Mesendoderm (in vitro differentiated cells): ENCODE results near the gene IFI6.

Source experiments
- DNase-seq: peaks from one replicate; pipeline ENCODE4 v3.0.0; 2013
- H2AK5ac ChIP-seq: 2 replicates; pipeline ENCODE4 v1.6.1; 2013; ENCODE audit warnings: low read length, inconsistent platforms
- H2BK120ac ChIP-seq: 2 replicates; pipeline ENCODE4 v1.6.1; 2013; ENCODE audit warnings: low read depth, mild to moderate bottlenecking, low read length, moderate library complexity, mixed read lengths
- H2BK15ac ChIP-seq: replicated peaks from 2 replicates; pipeline ENCODE4 v1.6.1; 2013; ENCODE audit warnings: low read depth, mild to moderate bottlenecking, moderate library complexity
- H2BK5ac ChIP-seq: 2 replicates; pipeline ENCODE4 v1.6.1; 2013; ENCODE audit warnings: low read length, inconsistent platforms
- H3K18ac ChIP-seq: 2 replicates; pipeline ENCODE4 v1.6.1; 2013; ENCODE audit warnings: mild to moderate bottlenecking, low read length, mixed read lengths
- H3K23ac ChIP-seq: one replicate; pipeline ENCODE4 v1.6.1; 2013; ENCODE audit warnings: low read length
- H3K27ac ChIP-seq: 2 replicates; pipeline ENCODE4 v1.5.1; 2013; ENCODE audit warnings: low read depth, mild to moderate bottlenecking, inconsistent platforms, low read length, moderate library complexity
- H3K27me3 ChIP-seq: 2 replicates; pipeline ENCODE4 v1.6.1; 2013; ENCODE audit warnings: low read length, control low read depth, mild to moderate bottlenecking, inconsistent platforms; ENCODE audit not compliant: insufficient read depth, poor library complexity
- H3K36me3 ChIP-seq: 2 replicates; pipeline ENCODE4 v1.6.1; 2013; ENCODE audit warnings: low read length, inconsistent platforms; ENCODE audit not compliant: control insufficient read depth, insufficient read depth
- H3K4ac ChIP-seq: one replicate; pipeline ENCODE4 v1.6.1; 2013; ENCODE audit warnings: low read depth, mild to moderate bottlenecking, low read length, moderate library complexity
- H3K4me1 ChIP-seq: 2 replicates; pipeline ENCODE4 v1.6.1; 2013; ENCODE audit warnings: low read depth, low read length, inconsistent platforms; ENCODE audit not compliant: control insufficient read depth
- H3K4me2 ChIP-seq: 2 replicates; pipeline ENCODE4 v1.6.1; 2013; ENCODE audit warnings: low read length
- H3K4me3 ChIP-seq: 2 replicates; pipeline ENCODE4 v1.5.1; 2013; ENCODE audit warnings: mild to moderate bottlenecking, low read length
- H3K56ac ChIP-seq: one replicate; pipeline ENCODE4 v1.6.1; 2013; ENCODE audit warnings: low read length
- H3K79me1 ChIP-seq: 2 replicates; pipeline ENCODE4 v1.6.1; 2013; ENCODE audit warnings: low read length, inconsistent platforms
- H3K79me2 ChIP-seq: 2 replicates; pipeline ENCODE4 v1.6.1; 2013; ENCODE audit warnings: mild to moderate bottlenecking, low read length; ENCODE audit not compliant: control insufficient read depth, insufficient read depth
- H3K9ac ChIP-seq: 2 replicates; pipeline ENCODE4 v1.6.1; 2013; ENCODE audit warnings: low read length, inconsistent platforms
- H4K5ac ChIP-seq: one replicate; pipeline ENCODE4 v1.6.1; 2013; ENCODE audit warnings: low read length
- H4K8ac ChIP-seq: one replicate; pipeline ENCODE4 v1.6.1; 2013; ENCODE audit warnings: low read depth, mild to moderate bottlenecking, control low read depth, low read length, moderate library complexity
- WGBS: extraction: QIAGEN DNeasy Blood & Tissue Kit; methylation state at CpG from one replicate; pipeline ENCODE4 v1.1.7; 2013; ENCODE audit warnings: low lambda C conversion rate, missing lambda C conversion rate; ENCODE audit not compliant: insufficient coverage; ENCODE audit errors: extremely low coverage; 5-methylcytosine and 5-hydroxymethylcytosine counted together

The IFI6 gene

DNA sequence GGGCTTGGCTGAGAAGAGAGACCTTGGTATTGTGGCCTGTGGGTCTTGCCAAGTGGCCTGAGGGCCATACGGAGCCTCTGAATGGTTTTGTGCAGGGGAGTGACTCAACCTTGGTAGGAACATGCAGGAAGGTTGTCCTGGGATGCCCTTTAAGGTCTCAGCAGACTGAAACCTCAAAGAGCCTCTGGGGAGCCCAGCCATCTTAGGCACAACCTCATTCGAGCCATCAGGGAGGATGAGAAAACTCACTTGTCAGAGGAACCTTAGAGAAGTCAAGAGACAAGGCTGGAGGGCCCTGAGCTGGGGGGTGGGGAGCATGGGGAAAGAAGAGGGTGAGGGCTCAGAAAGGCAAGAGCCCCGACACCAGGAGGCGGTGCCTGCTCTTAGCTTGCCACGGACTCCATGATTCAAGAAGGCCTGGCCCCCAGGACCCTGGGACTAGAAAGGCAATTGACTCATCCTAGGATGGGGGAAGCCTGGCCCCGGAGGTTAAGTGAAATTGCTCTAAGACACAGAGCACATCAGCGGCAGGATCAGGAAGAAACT lies 13.0 kb downstream of the IFI6 start:
- Histone ChIP-seq H3K27me3 (no peaks in the 10 kb centered on the region), H3K79me2 (no peaks in the 10 kb centered on the region), H2BK5ac (no peak overlapping the region), H4K8ac (no peak overlapping the region), H3K4ac (no peak overlapping the region), H3K4me3 (no peak overlapping the region), H3K36me3 (no peaks in the 10 kb centered on the region), H3K4me2 (peak overlapping the region; percentile 64), H3K23ac (no peak overlapping the region), H3K4me1 (peaks cover 13% of the 10 kb centered on the region), H3K27ac (no peak overlapping the region), H4K5ac (no peak overlapping the region), H3K56ac (peak overlapping the region; percentile 79), H3K79me1 (no peaks in the 10 kb centered on the region), H3K9ac (no peak overlapping the region), H3K18ac (no peak overlapping the region), H2AK5ac (no peak overlapping the region), H2BK15ac (no peak overlapping the region), H2BK120ac (no peak overlapping the region)
- WGBS, result no CpG with 5 or more reads among the region's 7 CpGs
- peak; percentile 63 for DNase-seq

DNA sequence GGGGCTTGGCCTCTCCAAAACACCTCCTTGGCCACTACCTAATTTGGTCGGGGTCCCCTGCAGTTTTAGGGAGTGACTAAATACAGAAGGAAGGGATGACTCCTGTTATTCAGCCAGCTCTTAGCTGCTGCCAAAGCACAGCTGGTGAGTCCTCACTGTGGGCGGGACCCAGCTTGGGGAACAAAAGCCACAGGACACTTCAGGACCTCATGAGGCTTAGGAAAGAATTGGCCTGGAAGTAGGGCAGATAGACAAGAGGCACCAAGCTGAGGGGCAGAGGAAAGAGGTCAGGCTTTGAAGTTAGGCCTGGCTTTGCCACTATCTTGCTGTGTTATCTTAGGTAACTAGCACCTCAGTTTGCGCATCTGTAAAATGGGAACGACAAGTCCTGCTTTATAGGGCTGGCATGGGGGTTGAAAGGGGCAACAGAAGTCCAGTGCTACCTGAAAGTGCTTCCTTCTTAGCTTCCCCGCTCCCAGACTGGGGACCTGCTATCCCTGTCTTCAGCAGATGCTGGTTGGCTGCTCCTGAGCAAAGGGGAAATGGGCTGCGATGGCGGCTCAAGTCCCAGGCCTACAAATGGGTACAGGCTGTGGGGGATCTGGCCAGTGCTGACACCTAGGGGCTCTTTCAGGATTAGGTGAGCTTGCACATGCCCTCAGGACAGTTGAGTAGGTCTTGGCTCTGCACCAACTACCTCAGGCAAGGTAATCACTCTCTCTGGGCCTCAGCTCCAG lies 15.7 kb downstream of the IFI6 start:
- Histone ChIP-seq H3K27me3 (no peaks in the 10 kb centered on the region), H3K4me2 (no peak overlapping the region), H3K23ac (no peak overlapping the region), H3K4ac (no peak overlapping the region), H2BK15ac (no peak overlapping the region), H3K4me1 (peaks cover 7% of the 10 kb centered on the region), H2AK5ac (no peak overlapping the region), H3K4me3 (no peak overlapping the region), H3K36me3 (no peaks in the 10 kb centered on the region), H4K5ac (no peak overlapping the region), H2BK120ac (no peak overlapping the region), H3K56ac (no peak overlapping the region), H3K79me1 (no peaks in the 10 kb centered on the region), H3K27ac (no peak overlapping the region), H3K79me2 (no peaks in the 10 kb centered on the region), H3K9ac (no peak overlapping the region), H3K18ac (no peak overlapping the region), H2BK5ac (no peak overlapping the region), H4K8ac (no peak overlapping the region)
- peak; percentile 94 for DNase-seq
- no CpG with 5 or more reads among the region's 7 CpGs for WGBS

DNA sequence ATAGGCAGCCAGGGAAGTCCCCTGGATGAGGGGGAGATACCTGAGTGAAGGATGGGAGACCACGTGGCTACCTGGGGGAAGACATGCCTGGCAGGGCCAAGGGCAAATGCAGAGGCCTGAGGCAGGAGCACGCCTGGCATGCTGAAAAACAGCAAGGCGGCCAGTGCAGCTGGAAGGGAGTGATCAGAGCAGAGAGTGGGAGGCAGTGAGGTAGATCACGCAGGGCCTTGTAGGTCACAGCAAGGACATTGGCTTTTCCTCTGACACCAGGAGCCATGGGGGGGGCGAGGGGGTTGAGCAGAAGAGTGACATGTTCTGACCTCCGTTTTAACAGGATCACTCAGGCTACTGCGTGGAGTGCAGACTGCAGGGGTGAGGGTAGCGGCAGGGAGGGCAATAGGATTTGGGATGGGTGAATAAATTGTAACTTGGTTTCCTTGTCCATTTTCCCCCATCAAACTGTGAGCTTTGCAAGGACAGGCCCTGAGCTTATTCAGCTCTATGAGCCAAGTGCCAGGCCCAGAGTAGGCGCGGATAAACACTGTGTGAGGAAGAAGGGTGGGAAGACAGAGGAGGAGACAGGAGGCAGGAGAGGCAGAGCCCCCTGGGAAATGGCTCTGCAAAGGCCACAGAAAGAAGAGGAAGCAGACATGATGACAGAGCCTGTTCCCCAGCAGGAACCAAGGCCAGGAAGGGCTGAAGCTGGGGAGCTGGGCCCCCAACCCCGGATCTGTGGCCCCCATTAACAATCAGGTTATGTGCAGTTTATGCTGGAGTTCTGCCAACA lies 16.6 kb downstream of the IFI6 start:
- no CpG with 5 or more reads among the region's 11 CpGs for WGBS
- H4K8ac ChIP-seq, result no peak overlapping the region
- peak overlapping the region; percentile 84 for H3K23ac ChIP-seq
- H3K18ac ChIP-seq, result peak overlapping the region; percentile 15
- H4K5ac ChIP-seq, result peak overlapping the region; percentile 33
- H3K36me3 ChIP-seq, result no peaks in the 10 kb centered on the region
- peaks cover 10% of the 10 kb centered on the region for H3K4me1 ChIP-seq
- H2BK15ac ChIP-seq, result peak overlapping the region; percentile 25
- no peak overlapping the region for H3K4me3 ChIP-seq
- peak overlapping the region; percentile 24 for H3K27ac ChIP-seq
- peak overlapping the region; percentile 33 for H3K9ac ChIP-seq
- no peak overlapping the region for H2BK120ac ChIP-seq
- no peaks in the 10 kb centered on the region for H3K27me3 ChIP-seq
- H2BK5ac ChIP-seq, result peak overlapping the region; percentile 69
- no peaks in the 10 kb centered on the region for H3K79me1 ChIP-seq
- peak overlapping the region; percentile 45 for H3K56ac ChIP-seq
- H3K4me2 ChIP-seq, result no peak overlapping the region
- H2AK5ac ChIP-seq, result no peak overlapping the region
- no peaks in the 10 kb centered on the region for H3K79me2 ChIP-seq
- DNase-seq, result peak; percentile 23
- H3K4ac ChIP-seq, result no peak overlapping the region

DNA sequence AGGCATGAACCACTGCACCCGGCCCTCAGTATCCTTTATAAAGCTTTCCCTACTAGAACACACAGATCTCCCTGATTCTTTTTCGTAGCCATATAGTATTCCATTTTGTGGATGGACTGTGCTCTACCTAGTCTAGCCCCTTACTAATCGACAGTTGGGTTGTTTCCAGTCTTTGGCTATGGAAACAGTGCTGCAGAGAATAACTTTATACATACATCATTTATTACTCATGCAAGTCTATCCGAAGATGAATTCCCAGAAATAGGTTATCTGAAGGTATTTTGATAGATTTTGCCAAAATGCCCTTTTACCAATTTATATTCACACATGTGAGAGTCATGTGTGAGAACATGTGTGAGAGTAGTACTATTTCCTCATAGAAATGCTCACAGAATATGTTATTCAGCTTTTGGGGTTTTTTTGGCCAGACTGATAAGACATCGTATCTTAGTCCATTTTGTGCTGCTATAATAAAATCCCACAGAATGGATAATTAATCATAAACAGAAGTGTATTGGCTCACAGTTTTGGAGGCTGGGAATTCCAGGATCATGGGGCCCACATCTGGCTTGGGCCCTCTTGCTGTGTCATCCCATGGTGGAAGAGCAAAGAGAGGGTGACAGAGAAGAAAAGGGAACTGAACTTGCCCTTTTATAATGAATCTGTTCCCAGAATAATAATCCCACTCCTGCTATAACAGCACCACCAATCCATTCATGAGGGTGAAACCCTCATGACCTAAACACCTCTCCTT lies 19.7 kb downstream of the IFI6 start:
- Histone ChIP-seq H3K79me1 (no peaks in the 10 kb centered on the region), H3K4me1 (peaks cover 8% of the 10 kb centered on the region), H3K27me3 (no peaks in the 10 kb centered on the region), H2AK5ac (no peak overlapping the region), H3K56ac (no peak overlapping the region), H3K4ac (no peak overlapping the region), H2BK15ac (no peak overlapping the region), H3K4me2 (no peak overlapping the region), H3K27ac (no peak overlapping the region), H3K9ac (no peak overlapping the region), H2BK120ac (no peak overlapping the region), H3K36me3 (no peaks in the 10 kb centered on the region), H3K79me2 (no peaks in the 10 kb centered on the region), H2BK5ac (no peak overlapping the region), H3K23ac (no peak overlapping the region), H3K4me3 (no peak overlapping the region), H4K5ac (no peak overlapping the region), H3K18ac (no peak overlapping the region), H4K8ac (no peak overlapping the region)
- DNase-seq, result no peak
- WGBS, result no CpG with 5 or more reads among the region's 5 CpGs

DNA sequence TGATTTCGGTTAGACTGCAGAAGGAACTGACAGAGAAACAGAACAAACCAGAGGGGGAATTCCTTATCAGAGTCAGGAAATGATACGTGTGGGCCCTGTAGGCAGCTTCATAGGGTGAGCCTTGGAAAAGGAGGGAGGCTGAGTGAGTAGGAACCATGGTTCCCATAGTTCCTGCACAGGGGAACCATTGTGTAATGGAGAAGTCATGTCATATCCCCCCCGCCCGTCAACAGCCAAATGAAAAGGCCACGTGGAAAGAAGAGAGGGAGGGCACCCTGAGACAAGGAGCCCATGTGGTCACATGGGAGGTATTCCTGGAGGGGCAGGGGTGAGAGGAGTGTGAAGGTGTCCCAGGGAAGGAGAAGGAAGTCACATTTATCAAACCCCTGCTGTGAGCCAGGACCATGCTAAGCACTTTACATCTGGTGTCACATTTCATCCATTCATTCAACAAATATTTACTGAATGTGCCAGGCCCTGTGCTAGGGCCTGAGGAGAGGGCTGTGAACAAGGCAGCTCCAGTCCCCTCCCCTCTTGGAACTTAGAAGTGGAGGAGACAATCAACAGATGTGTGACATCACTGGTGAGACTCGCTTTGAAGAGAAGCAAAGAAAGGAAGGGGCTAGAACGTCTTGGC lies 21.3 kb downstream of the IFI6 start:
- Histone ChIP-seq H3K27me3 (no peaks in the 10 kb centered on the region), H2BK5ac (no peak overlapping the region), H3K27ac (no peak overlapping the region), H3K56ac (peak overlapping the region; percentile 54), H3K23ac (no peak overlapping the region), H3K36me3 (no peaks in the 10 kb centered on the region), H2BK15ac (no peak overlapping the region), H3K18ac (no peak overlapping the region), H2BK120ac (no peak overlapping the region), H4K8ac (no peak overlapping the region), H3K4me2 (no peak overlapping the region), H3K79me1 (no peaks in the 10 kb centered on the region), H4K5ac (no peak overlapping the region), H2AK5ac (no peak overlapping the region), H3K4ac (no peak overlapping the region), H3K4me1 (peaks cover 8% of the 10 kb centered on the region), H3K79me2 (no peaks in the 10 kb centered on the region), H3K4me3 (no peak overlapping the region), H3K9ac (no peak overlapping the region)
- DNase-seq, result peak; percentile 98
- WGBS, result no CpG with 5 or more reads among the region's 7 CpGs
